ENCODE results near the gene RFFL.

The RFFL gene

DNA sequence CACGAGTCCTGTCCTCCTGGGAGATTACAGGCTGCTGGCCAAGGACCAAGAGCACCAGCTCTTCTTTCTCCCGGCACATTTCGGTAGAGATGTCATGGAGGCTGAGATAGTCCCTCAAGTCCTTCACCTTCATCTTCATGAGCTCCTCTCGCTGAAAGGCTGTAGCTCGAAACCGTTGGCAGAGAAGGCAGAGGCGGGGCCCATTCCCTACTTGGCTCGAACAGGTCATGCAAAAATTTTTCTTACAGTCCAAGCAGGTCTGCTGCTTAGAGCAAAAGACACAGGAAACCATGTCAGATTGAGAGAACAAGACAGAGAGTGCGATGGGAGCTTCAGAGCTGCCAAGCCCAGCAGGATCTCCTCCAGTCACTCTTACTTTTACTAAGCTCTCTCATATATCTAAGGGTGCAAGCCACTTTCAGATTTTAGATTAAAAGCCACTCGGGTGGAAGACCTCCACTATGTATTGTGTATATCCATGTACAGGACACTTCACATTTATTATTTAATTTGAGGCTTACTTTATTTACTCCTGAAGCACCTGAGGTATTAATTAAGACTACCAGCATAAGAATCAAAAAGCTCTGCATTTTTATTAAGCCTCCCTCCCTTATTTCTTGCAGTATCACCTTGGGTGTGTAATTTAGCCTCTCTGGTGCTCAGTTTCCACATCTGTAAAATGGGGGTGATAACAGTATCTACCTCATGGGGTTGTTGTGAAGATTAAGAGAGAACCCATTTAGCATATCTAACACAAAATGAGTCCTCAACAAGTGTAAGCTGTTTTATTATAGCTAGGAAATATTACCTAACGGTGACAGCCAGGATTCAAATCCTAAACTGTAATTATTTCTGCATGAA lies 41.8 kb downstream of the RFFL start:
- H3K4me3 ChIP-seq (replicated peaks; ENCODE audit: low read depth, low read length) = no peak overlapping the region
- DNase-seq (ENCODE audit: low read depth) = no peak
- TF ChIP-seq, protein P1, sequence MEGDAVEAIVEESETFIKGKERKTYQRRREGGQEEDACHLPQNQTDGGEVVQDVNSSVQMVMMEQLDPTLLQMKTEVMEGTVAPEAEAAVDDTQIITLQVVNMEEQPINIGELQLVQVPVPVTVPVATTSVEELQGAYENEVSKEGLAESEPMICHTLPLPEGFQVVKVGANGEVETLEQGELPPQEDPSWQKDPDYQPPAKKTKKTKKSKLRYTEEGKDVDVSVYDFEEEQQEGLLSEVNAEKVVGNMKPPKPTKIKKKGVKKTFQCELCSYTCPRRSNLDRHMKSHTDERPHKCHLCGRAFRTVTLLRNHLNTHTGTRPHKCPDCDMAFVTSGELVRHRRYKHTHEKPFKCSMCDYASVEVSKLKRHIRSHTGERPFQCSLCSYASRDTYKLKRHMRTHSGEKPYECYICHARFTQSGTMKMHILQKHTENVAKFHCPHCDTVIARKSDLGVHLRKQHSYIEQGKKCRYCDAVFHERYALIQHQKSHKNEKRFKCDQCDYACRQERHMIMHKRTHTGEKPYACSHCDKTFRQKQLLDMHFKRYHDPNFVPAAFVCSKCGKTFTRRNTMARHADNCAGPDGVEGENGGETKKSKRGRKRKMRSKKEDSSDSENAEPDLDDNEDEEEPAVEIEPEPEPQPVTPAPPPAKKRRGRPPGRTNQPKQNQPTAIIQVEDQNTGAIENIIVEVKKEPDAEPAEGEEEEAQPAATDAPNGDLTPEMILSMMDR (IDR thresholded peaks at IDR 0.05; ENCODE audit: low read length, missing control alignments) = no peak

DNA sequence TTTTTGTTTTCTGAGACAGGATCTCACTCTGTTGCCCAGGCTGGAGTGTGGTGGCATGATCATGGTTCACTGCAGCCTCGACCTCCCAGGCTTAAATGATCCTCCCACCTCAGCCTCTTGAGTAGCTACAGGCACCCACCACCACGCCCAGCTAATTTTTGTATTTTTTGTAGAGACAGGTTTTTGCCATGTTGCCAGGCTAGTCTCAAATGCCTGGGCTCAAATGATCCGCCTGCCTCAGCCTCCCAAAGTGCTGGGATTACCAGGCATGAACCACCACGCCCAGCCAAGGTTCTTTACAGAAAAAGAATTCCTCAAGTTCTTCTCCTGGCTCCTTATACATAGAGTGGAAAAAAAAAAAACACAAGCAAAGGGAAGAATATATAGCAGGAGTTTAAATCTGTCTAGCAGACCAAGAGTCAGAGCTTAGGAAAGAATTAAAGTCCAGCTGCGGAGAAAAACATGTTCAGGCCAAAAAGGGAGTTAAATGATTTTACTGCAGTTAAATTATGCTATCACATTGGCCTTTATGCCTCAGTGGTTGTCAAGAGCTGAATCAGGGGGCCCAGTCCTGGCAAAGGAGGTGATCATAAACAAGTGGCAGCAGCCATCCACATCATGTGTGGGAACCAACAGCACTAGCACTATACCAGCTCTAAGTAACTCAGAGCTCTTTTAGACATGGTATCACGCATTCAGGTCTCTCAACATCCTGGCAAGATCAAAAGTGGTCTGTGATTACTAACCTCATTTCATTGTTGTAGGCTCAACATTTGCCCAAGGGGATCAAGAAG lies 43.9 kb downstream of the RFFL start:
- H3K4me3 ChIP-seq (replicated peaks; ENCODE audit: low read depth, low read length) = no peak overlapping the region
- DNase-seq (ENCODE audit: low read depth) = no peak

DNA sequence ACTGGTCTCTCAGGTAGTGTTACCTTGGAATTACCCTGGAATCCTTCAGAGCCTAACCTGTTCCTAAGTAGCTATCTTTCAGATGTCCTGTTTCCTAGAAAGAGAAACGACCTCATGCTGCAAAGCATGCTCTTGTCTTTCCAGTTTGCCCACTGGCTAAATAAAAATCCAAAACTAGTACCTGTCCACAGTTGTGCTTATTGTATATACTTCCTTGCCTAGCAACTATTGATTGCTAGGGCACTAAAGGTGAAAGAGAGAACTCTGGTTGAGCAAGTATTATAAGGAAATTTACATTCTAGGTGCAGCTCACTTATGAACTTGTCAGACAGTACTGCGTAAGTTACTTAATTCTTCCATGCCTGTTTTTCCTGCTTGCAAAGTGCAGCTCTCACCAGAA lies 44.7 kb downstream of the RFFL start:
- no peak overlapping the region for H3K4me3 ChIP-seq (replicated peaks; ENCODE audit: low read depth, low read length)
- no peak for DNase-seq (ENCODE audit: low read depth)
- TF ChIP-seq, protein P1 (IDR thresholded peaks at IDR 0.05; ENCODE audit: low read length, missing control alignments) = no peak

More for the DNA sequence above, 43.9 kb downstream of the RFFL start:
- TF ChIP-seq, protein P1 (IDR thresholded peaks at IDR 0.05; ENCODE audit: low read length, missing control alignments) = no peak

DNA sequence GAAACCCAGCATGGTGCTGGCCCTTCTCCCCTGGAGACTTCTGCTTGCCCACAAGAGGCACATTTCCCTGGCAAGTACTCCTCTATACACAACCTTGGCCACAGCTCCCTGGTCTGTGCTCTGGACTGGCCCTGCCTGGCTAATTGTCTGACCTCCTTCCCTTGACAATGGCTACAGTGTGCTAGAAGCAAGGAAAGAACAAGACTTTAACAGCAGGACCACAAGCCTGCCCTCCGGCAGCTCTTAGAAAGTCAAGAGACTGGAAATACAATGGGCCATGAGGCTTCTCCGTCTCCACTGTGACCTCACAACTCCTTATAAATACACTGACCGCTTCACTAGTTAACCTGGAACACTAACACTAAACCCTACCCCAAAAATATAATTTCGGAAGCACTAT lies 46.5 kb downstream of the RFFL start:
- TF ChIP-seq, protein P1 (IDR thresholded peaks at IDR 0.05; ENCODE audit: low read length, missing control alignments) = no peak
- no peak overlapping the region for H3K4me3 ChIP-seq (replicated peaks; ENCODE audit: low read depth, low read length)
- no peak for DNase-seq (ENCODE audit: low read depth)

DNA sequence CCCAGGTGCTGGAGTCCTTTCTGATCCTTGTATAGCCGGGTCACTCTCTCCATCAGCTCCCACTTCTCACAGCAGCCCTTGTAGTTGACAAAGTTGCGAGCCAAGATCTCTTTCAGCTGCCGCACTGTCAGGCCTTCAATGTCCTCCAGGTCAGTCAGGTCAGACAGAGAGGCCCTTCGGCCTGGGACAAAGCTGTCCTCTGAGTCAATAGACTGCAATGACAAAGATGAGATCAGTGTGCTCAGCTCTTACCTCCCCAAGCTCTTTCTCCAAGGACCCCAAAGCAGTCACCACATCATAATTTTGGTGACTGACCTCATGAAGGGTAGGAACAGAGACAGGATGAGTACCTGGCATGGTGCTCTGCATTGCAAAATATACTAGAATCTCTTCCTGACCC lies 47.1 kb downstream of the RFFL start:
- TF ChIP-seq, protein P1 (IDR thresholded peaks at IDR 0.05; ENCODE audit: low read length, missing control alignments) = no peak
- no peak overlapping the region for H3K4me3 ChIP-seq (replicated peaks; ENCODE audit: low read depth, low read length)
- DNase-seq (ENCODE audit: low read depth) = no peak

DNA sequence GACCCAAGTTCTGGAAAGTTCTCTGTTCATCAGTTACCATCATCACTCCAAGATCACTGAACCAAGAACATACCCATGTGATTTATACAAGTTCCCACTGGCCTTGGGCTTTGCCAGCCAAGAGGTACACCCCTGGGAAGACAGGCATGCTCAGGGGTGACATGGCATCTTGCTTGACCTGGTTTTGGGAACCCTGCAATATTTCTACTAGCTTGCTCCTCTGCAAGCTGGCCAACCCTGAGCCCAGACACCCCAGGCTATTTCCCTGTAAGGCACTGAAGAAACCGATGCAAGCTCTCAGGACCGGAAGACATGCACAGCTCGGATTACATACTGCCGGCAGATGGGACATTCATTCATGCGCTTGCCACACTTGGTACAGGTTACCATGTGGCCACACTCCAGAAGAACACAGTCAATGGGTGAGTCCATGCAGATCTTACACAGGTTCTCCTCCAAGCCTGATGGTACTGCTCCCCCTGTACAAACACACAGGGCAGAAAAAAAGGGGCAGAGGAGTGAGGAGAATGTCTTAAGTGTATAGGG lies 51.8 kb downstream of the RFFL start:
- no peak for DNase-seq (ENCODE audit: low read depth)
- H3K4me3 ChIP-seq (replicated peaks; ENCODE audit: low read depth, low read length) = no peak overlapping the region
- TF ChIP-seq, protein P1 (IDR thresholded peaks at IDR 0.05; ENCODE audit: low read length, missing control alignments) = no peak

All from fibroblast of pulmonary artery (primary cell).